ENCODE data around the gene CYTL1. TPM values are rescaled to one million over a fixed set of nuclear protein-coding genes. Genes with fewer than 3 reads are reported as not detected.
"Not testable (repeated sequence)": the region's sequence is repeated elsewhere in the genome, so short reads cannot be mapped to it uniquely, and the experiment has no call there.

Gene CYTL1, protein sequence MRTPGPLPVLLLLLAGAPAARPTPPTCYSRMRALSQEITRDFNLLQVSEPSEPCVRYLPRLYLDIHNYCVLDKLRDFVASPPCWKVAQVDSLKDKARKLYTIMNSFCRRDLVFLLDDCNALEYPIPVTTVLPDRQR
- not detected in 2 replicates for total RNA-seq

DNA sequence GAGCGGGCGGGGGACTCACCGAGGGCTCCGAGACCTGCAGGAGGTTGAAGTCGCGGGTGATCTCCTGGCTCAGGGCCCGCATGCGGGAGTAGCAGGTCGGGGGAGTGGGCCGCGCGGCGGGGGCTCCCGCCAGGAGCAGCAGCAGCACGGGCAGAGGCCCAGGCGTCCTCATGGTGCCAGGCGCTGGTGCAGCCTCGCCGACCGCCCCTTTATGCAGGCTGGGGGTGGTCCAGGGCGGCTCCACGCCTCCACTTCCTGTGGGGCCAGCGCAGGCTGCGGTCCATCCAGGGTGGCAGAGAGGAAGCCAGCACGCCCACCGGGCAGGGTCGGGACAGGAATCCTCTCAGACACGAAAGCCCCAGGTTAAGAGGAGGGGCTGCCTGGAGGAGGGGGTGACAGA, at the start of gene CYTL1:
CYTL1 (minus strand) TSS at position 185 of the 400 bp plus-strand sequence; CDS start at position 172, 13 bp downstream.
- intact Hi-C loops (cut with micrococcal nuclease): no loop called here

DNA sequence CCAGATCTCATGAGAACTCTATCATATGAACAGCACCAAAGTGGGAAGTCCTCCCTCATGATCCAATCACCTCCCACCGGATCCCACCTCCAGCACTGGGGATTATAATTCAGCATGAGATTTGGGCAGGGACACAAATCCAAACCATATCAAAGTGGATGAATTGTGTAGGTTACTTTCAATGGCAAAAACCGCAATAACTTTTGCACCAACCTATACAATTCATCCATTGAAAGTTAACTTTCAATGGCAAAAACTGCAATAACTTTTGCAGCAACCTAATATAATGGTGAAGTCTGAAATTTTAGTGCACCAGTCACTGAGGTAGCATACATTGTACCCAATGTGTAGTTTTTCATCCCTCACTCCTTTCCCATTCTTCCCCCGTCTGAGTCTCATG, 48.6 kb upstream of the CYTL1 start:
- intact Hi-C loops (cut with micrococcal nuclease): no loop called here

DNA sequence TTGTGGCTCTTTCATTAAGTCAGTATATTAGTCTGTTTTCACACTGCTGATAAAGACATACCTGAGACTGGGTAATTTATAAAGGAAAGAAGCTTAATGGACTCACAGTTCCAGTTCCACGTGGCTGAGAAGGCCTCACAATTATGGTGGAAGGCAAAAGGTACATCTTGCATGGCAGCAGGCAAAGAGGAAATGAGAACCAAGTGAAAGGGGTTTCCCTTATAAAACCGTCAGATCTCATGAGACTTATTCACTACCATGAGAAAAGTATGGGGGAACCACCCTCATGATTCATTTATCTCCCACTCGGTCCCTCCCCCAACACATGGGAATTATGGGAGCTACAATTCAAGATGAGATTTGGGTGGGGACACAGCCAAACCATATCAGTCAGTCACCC, 47.7 kb upstream of the CYTL1 start:
- intact Hi-C loops (cut with micrococcal nuclease): not testable (repeated sequence)

DNA sequence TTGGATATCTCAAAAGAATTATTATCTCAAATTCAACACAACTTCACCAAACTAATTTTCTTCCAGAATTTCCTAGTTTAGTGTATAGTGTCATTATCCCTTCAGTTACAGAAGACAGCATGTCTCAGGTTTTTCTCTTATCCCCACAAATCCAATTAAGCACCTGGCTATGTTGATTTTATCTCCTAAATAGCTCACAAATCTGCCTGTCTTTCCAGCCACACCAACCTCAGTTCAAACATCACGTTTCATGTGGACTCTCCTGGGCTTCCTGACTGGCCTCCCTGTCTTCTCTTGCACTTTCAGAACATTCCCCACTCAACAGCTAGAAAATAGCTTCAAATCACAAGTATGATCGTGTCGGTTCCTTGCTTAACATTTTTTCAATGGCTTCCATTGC, 46.8 kb upstream of the CYTL1 start:
- intact Hi-C loops (cut with micrococcal nuclease): no loop called here

DNA sequence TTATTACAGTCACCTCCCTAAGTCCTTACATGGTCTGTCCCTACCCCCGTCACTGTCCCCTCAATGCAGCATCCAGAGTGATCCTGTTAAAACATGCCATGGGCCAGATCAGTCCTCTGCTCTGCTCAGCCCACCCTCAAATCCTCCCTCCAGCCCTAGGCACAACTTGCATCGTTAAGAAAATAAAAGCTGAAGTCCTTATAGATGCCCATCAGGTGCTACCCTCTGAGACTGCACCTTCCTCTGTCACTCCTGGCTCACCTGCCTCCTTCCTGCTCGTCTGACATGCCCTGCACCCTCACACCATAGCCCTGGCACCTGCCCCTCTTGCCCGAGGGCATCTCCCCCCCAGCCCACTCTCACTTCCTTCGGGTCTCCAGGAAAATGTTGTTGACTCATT, 36.2 kb upstream of the CYTL1 start:
- intact Hi-C loops (cut with micrococcal nuclease): loop anchor here (10.0 kb wide), 1 partner anchor 191 kb away; no protein-coding TSS in a partner anchor

DNA sequence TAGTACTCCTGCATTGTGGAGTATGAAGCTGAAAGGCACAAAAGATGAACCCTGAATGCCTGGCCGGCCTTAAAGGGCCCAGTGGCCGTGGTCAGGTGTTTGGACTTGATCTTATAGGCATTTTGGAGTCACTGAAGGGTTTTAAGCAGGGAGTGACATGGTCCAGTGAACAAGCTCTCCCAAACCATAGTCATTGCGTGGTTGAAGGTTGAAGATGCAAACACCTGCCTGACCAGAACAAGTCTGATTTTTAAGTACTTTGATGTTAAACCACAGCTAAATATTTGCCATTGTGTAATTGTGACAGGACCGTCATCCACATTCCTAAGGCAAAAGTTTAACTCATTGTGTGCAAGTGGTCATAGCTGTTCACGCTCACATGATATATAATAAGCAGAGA, 35.3 kb upstream of the CYTL1 start:
- intact Hi-C loops (cut with micrococcal nuclease): loop anchor here (10.0 kb wide), 1 partner anchor 190 kb away; no protein-coding TSS in a partner anchor

GRCh38 chr4:5052726-5053425, 33.6 kb upstream of the CYTL1 start:
- intact Hi-C loops (cut with micrococcal nuclease): loop anchor here (10.0 kb wide), 1 partner anchor 188 kb away; no protein-coding TSS in a partner anchor

DNA sequence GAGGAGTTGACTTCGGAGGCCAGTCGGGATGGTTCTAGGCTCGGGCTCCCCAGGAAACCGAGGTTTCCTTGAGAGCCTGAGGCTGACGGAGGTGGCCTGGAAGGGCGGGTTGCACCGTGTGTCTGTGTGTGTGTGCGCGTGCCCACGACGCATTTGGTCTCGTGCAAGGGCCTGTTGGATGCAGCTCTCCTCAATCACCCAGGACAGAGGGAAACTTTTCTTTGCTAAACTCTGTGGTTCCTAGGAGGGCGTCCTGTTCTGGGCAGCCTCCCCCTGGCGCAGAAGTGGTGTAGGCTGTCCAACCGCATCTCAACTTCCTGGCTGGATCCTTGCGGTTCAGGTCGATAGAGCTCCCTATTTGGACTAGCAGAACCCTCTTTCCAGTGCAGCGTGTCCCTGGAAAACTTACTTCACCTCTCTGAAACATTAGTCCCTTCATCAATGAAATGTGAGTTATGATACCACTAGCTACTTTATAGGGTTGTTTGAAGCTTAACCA, 33.0 kb upstream of the CYTL1 start:
- intact Hi-C loops (cut with micrococcal nuclease): loop anchor here (10.0 kb wide), 1 partner anchor 187 kb away; no protein-coding TSS in a partner anchor

GRCh38 chr4:5051278-5052203, 32.3 kb upstream of the CYTL1 start, which contains the start of gene STK32B:
Gene STK32B (plus strand): TSS chr4:5051480.
- intact Hi-C loops (cut with micrococcal nuclease): loop anchor here (1.0 to 10.0 kb wide), 2 partner anchors 187 to 762 kb away; no protein-coding TSS in a partner anchor

- intact Hi-C loops (cut with micrococcal nuclease): loop anchor here (1.0 to 10.0 kb wide), 2 partner anchors 186 to 763 kb away; no protein-coding TSS in a partner anchor
Measured at GRCh38 chr4:5050520-5051277, 31.4 kb upstream of the CYTL1 start.

- intact Hi-C loops (cut with micrococcal nuclease): no loop called here
Measured at GRCh38 chr4:5048721-5049120, 29.5 kb upstream of the CYTL1 start.

GRCh38 chr4:5045097-5045496, 25.8 kb upstream of the CYTL1 start:
- intact Hi-C loops (cut with micrococcal nuclease): no loop called here

DNA sequence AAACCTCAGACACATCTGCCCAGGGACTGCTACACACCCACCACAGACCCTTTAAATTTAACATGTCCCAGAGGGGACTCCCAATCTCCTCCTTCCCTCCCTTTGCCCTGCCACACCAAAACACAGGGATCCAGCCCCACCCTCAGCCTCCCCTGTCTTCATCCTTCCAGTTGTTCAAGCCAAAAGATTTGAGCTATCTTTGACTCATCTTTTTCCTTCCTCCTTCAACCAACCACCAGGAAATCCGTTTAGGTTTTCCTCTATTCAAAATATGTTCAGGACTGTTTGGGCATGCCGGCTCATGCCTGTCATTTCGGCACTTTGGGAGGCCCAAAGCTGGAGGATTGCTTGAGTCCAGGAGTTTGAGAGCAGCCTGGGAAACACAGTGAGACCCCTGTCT, 25.1 kb upstream of the CYTL1 start:
- intact Hi-C loops (cut with micrococcal nuclease): no loop called here

GRCh38 chr4:5043579-5043978, 24.3 kb upstream of the CYTL1 start:
- intact Hi-C loops (cut with micrococcal nuclease): no loop called here

- intact Hi-C loops (cut with micrococcal nuclease): no loop called here
Measured at GRCh38 chr4:5041699-5042098, 22.4 kb upstream of the CYTL1 start.

DNA sequence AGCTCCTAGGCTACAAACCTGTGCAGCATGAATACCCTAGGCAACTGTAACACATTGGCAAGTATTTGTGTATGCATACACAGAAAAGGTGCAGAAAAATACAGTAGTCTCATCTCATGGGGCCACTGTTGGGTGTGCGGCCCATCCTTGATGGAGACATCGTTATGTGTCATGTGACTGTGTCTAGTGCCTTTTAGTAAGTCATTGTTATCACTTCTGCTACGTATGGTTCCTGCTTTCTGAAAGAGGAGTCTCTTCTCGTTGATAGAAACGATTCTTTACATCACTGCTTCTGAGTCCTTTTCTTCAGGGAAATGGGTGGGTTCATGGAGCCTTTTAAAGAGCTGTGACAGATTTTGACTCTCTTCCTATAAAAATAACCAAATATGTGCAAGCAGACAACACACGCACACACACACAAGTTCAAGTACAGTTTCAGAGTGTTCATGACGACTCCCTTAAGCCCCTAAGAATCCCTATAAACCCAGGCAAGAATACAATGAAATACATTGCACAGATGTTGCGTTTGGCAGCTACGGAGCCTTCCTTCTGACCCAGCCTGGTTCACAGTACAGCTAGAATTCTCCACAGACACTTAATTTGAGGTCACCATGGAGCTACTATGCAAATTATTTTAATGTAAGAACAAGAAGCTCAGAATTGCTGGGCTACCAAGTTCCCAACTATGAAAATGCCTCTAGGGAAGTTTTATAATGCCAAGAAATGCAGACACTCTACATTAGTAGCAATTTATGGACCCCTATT, 21.8 kb upstream of the CYTL1 start:
- intact Hi-C loops (cut with micrococcal nuclease): no loop called here

- intact Hi-C loops (cut with micrococcal nuclease): no loop called here
Measured at GRCh38 chr4:5039800-5040199, 20.5 kb upstream of the CYTL1 start.

GRCh38 chr4:5037553-5038551, 18.6 kb upstream of the CYTL1 start:
- intact Hi-C loops (cut with micrococcal nuclease): no loop called here

- intact Hi-C loops (cut with micrococcal nuclease): no loop called here
Measured at GRCh38 chr4:5036239-5036638, 17.0 kb upstream of the CYTL1 start.

All from T-helper 1 cell treated with Interleukin-12 subunit alpha and Interleukin-12 subunit beta and Interleukin-4 antibody, amounts not matched to agents 30 ng/mL and 1 ng/mL, for 36 hours (primary cell).